ENCODE results near the gene KCNIP2. TPM values are rescaled to one million over a fixed set of nuclear protein-coding genes. Genes with fewer than 3 reads are reported as not detected.

KCNIP2 gene
- total RNA-seq (1 to 10 TPM in 1 of 2 donors, under 1 TPM in 1; 0.98 to 2.0 TPM), polyA plus RNA-seq (under 1 TPM; 0.18 to 0.46 TPM)

DNA sequence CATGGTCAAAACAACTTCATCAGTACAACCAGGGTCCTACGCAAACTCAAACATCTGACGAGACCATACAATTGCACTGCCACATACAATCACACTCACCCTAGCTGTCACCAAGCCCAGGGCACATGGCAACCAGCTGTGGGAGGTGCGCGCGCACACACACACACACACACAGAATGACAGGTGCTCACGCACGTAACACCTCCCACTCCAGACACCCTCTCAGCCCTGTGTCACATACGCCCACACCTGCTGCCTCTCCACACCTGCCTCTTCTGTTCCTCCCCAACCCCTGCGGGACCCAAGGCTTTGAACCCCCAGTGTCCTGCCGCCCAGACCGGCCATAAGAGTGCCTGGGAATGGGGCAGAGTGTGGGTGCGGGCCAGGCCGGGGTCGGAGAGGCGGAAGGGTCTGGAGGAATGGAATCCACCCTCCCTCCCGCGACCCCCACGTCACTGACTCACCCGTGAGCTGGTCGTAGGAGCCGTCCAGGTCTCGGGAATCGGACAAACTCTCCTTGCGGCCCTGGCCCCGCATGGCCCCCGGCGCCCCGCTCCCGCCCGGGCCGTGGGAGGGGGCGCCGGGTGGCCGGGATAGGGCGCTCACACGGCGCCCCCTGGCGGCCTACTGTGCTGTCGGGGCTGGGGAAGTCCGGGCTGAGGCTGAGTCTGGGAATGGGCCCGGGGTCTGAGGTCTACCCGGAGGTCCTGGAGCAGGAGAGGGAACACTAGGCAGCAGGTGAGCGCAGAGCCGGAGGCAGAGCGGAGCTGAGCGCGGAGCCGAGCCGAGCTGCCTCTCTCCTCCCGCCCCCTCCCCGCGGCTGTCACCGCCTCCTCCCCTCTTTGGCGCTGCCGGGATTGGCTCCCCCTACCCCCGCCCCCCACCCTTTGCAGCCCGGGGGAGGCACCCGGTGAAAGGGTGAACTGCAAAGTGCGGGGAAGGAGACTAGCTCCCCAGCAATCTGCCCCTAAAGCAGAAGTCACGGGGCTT is at the start of gene KCNIP2:
KCNIP2 (minus strand) TSS at position 769 of the 990 bp plus-strand sequence; CDS start at position 537, 232 bp downstream.
- H3K27ac ChIP-seq (ENCODE audit: low read depth in 1 of 2, low read length in 2 of 2), result no peak within 1 kb of the TSS
- H3K4me3 ChIP-seq (ENCODE audit: low read depth in 1 of 3, low read length in 3 of 3), result peak within 1 kb of the TSS in 1 of 3 donors; percentile 28
- TF ChIP-seq FOXA1 (IDR thresholded peaks at IDR 0.05) (no peak), SP1 (IDR thresholded peaks at IDR 0.05) (no peak)
- TF ChIP-seq, protein P1, sequence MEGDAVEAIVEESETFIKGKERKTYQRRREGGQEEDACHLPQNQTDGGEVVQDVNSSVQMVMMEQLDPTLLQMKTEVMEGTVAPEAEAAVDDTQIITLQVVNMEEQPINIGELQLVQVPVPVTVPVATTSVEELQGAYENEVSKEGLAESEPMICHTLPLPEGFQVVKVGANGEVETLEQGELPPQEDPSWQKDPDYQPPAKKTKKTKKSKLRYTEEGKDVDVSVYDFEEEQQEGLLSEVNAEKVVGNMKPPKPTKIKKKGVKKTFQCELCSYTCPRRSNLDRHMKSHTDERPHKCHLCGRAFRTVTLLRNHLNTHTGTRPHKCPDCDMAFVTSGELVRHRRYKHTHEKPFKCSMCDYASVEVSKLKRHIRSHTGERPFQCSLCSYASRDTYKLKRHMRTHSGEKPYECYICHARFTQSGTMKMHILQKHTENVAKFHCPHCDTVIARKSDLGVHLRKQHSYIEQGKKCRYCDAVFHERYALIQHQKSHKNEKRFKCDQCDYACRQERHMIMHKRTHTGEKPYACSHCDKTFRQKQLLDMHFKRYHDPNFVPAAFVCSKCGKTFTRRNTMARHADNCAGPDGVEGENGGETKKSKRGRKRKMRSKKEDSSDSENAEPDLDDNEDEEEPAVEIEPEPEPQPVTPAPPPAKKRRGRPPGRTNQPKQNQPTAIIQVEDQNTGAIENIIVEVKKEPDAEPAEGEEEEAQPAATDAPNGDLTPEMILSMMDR (IDR thresholded peaks at IDR 0.05; ENCODE audit: low read depth, low read length, missing input control), result peak; percentile 30
- WGBS, result 33% methylated on average over 60 of the region's 60 CpGs
- DNase-seq (ENCODE audit: low spot score), result peak; percentile 46
- H3K4me1 ChIP-seq (ENCODE audit: control insufficient read depth in 4 of 4, insufficient read depth in 4 of 4, low read length in 3 of 4), result peaks cover 11 to 28% (median 15%) of the 10 kb centered on the region in 4 donors
- H3K27me3 ChIP-seq (ENCODE audit: control insufficient read depth in 4 of 4, insufficient read depth in 4 of 4, low read length in 3 of 4), result no peaks in the 10 kb centered on the region
- no peak within 1 kb of the TSS for H3K9ac ChIP-seq (ENCODE audit: low read depth in 1 of 2, low read length in 2 of 2)
- no peaks in the 10 kb centered on the region for H3K9me3 ChIP-seq (ENCODE audit: control insufficient read depth in 4 of 4, low read length in 3 of 4)
- peaks cover 0 to 8% (median 2%) of the 10 kb centered on the region in 4 donors for H3K36me3 ChIP-seq (ENCODE audit: control insufficient read depth in 4 of 4, insufficient read depth in 3 of 4, low read depth in 1 of 4, low read length in 3 of 4)

DNA sequence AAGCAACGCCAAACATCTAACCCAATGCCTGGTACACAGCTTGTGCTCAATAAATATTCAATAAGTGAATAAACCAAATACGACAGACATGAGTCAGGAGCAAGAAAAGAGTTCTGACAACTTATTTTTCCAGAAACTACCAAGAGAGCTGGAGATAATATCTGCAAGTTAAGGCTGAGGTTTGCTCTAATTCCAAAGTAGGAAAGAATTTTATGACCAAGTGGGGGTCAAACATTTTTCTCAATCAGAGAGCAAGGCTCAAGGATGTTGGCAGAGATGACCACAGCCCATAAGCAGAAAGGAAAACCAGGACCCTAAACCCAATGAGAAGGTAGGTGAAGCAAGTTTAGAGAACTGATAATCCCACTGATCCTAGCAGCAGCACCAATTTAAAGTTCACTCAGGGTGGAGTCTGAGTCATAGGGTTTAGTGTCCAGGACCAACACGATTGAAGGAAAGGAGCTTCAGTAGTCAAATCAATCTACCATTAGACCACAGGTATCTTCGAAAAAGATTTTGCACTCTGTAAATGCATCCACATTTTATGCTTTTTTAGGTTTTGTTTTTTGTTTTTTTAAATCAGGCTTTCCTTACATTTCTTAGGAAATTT is 49.3 kb upstream of the KCNIP2 start:
- no peak for DNase-seq (ENCODE audit: low spot score)
- Histone ChIP-seq H3K9me3 (ENCODE audit: control insufficient read depth in 4 of 4, low read length in 3 of 4) (no peaks in the 10 kb centered on the region), H3K9ac (ENCODE audit: low read depth in 1 of 2, low read length in 2 of 2) (no peak overlapping the region), H3K4me3 (ENCODE audit: low read depth in 1 of 3, low read length in 3 of 3) (no peak overlapping the region), H3K27ac (ENCODE audit: low read depth in 1 of 2, low read length in 2 of 2) (no peak overlapping the region), H3K36me3 (ENCODE audit: control insufficient read depth in 4 of 4, insufficient read depth in 3 of 4, low read depth in 1 of 4, low read length in 3 of 4) (peaks cover 0 to 4% (median 2%) of the 10 kb centered on the region in 4 donors), H3K4me1 (ENCODE audit: control insufficient read depth in 4 of 4, insufficient read depth in 4 of 4, low read length in 3 of 4) (peaks cover 0 to 13% (median 2%) of the 10 kb centered on the region in 4 donors), H3K27me3 (ENCODE audit: control insufficient read depth in 4 of 4, insufficient read depth in 4 of 4, low read length in 3 of 4) (no peaks in the 10 kb centered on the region)
- TF ChIP-seq, protein P2, sequence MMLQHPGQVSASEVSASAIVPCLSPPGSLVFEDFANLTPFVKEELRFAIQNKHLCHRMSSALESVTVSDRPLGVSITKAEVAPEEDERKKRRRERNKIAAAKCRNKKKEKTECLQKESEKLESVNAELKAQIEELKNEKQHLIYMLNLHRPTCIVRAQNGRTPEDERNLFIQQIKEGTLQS (IDR thresholded peaks at IDR 0.05), result no peak
- no peak for TF ChIP-seq NR2F2 (IDR thresholded peaks at IDR 0.05)
- TF ChIP-seq FOXA2 (IDR thresholded peaks at IDR 0.05), result no peak
- TF ChIP-seq RAD21 (IDR thresholded peaks at IDR 0.05), result no peak
- 85% methylated on average over 4 of the region's 4 CpGs for WGBS

DNA sequence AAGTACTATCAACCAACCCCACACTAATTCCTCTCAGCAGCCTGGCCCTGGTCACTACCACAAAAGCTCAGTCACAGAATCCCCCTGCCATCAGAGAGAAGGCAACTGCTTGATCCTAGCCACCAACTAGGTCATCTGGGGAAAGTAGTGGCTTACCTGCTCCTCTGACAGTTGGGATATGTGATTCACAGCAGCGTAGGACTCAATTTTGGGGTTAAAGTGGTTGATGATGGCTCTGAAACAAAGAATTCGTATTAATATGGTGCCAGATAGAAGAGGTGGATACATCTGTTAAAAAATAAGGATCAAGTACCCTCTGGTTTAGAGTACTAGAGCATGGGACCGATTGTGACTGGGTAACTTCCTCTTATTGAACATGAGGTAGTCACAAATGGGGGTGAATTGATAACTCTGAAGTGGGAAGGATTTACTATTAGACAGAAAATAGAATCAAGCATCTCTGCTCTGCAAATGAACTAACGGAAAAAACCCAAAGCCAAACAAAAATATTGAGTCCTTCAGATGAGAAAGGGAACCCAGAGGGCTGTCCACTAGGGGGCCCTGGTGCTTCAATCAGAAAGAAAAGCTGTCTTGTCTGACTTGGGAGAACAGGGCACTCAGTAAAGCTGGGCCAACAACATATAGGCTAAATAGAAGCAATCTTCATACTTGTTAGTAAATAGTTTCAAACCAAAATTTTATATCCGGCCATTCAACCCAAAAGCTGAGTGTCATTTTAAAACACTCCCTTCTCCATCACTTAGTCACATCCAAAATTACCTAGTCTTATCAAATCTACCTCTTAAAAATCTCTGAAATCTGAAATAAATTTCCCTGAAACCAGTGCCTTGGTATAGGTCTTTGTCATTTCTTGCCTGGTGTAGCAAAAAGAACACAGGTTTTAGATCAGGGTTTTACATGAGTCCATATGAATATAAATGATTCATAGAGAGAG is 45.9 kb upstream of the KCNIP2 start:
- no peak overlapping the region for H3K4me3 ChIP-seq (ENCODE audit: low read depth in 1 of 3, low read length in 3 of 3)
- peak; percentile 77 for DNase-seq (ENCODE audit: low spot score)
- H3K9me3 ChIP-seq (ENCODE audit: control insufficient read depth in 4 of 4, low read length in 3 of 4), result no peaks in the 10 kb centered on the region
- H3K27ac ChIP-seq (ENCODE audit: low read depth in 1 of 2, low read length in 2 of 2), result no peak overlapping the region
- 57% methylated on average over 5 of the region's 5 CpGs for WGBS
- peaks cover 0 to 4% (median 2%) of the 10 kb centered on the region in 4 donors for H3K36me3 ChIP-seq (ENCODE audit: control insufficient read depth in 4 of 4, insufficient read depth in 3 of 4, low read depth in 1 of 4, low read length in 3 of 4)
- TF ChIP-seq, protein P1 (IDR thresholded peaks at IDR 0.05; ENCODE audit: low read depth, low read length, missing input control), result peak; percentile 78
- TF ChIP-seq RAD21 (IDR thresholded peaks at IDR 0.05) (peak; percentile 89 to 91), SP1 (IDR thresholded peaks at IDR 0.05) (no peak), FOXA2 (IDR thresholded peaks at IDR 0.05) (no peak)
- H3K27me3 ChIP-seq (ENCODE audit: control insufficient read depth in 4 of 4, insufficient read depth in 4 of 4, low read length in 3 of 4), result no peaks in the 10 kb centered on the region
- no peak overlapping the region for H3K9ac ChIP-seq (ENCODE audit: low read depth in 1 of 2, low read length in 2 of 2)
- peaks cover 0 to 3% (median 0%) of the 10 kb centered on the region in 4 donors for H3K4me1 ChIP-seq (ENCODE audit: control insufficient read depth in 4 of 4, insufficient read depth in 4 of 4, low read length in 3 of 4)

Measured in liver (tissue), 9 donors.